ENCODE results near the gene ZNF610. TPM values are rescaled to one million over a fixed set of nuclear protein-coding genes. Genes with fewer than 3 reads are reported as not detected.
A peak's percentile ranks its signal among the peaks of the same experiment; 100 is the strongest.
"Not testable (repeated sequence)": the region's sequence is repeated elsewhere in the genome, so short reads cannot be mapped to it uniquely, and the experiment has no call there.

The ZNF610 gene
- total RNA-seq = 1 to 10 TPM in 1 of 2 donors, under 1 TPM in 1; 0.76 to 1.1 TPM
- long read RNA-seq, donor 1, partial matches to known transcripts = 1 of 1 reads
- long read RNA-seq, donor 1, other reads (novel, unspliced or antisense) = 0 of 1 reads
- long read RNA-seq, donor 2, partial matches to known transcripts = 0 of 2 reads
- long read RNA-seq, donor 2, other reads (novel, unspliced or antisense) = 0 of 2 reads

- intact Hi-C loops (cut with DNase I) = no loop called here
- DNase-seq (ENCODE audit: low spot score) = peak; percentile 97
Observed at GRCh38 chr19:52336117-52336790, at the start of gene ZNF610. ZNF610 (plus strand) TSS chr19:52336243; CDS start chr19:52349173, 12,930 bp downstream.

- no peak for DNase-seq (ENCODE audit: low spot score)
- intact Hi-C loops (cut with DNase I) = no loop called here
Observed at GRCh38 chr19:52286256-52286655, 49.8 kb upstream of the ZNF610 start.

- DNase-seq (ENCODE audit: low spot score) = no peak
- intact Hi-C loops (cut with DNase I) = no loop called here
Observed at GRCh38 chr19:52291781-52292180, 44.3 kb upstream of the ZNF610 start.

GRCh38 chr19:52292946-52293345 lies 43.1 kb upstream of the ZNF610 start:
- DNase-seq (ENCODE audit: low spot score); intact Hi-C loops (cut with DNase I): not testable (repeated sequence)

GRCh38 chr19:52296400-52296772 lies 39.7 kb upstream of the ZNF610 start:
- DNase-seq (ENCODE audit: low spot score) = no peak
- intact Hi-C loops (cut with DNase I) = no loop called here

GRCh38 chr19:52296773-52297600 lies 39.1 kb upstream of the ZNF610 start, which contains the start of gene ZNF480:
ZNF480 (plus strand) TSS chr19:52297169; CDS start chr19:52300413, 3,244 bp downstream.
- DNase-seq (ENCODE audit: low spot score) = peak; percentile 96
- intact Hi-C loops (cut with DNase I) = no loop called here

GRCh38 chr19:52297601-52298364 lies 38.3 kb upstream of the ZNF610 start:
- no peak for DNase-seq (ENCODE audit: low spot score)

GRCh38 chr19:52307275-52307674 lies 28.8 kb upstream of the ZNF610 start:
- intact Hi-C loops (cut with DNase I) = no loop called here

More at GRCh38 chr19:52297601-52298364, 38.3 kb upstream of the ZNF610 start:
- intact Hi-C loops (cut with DNase I) = no loop called here

GRCh38 chr19:52322429-52322828 lies 13.6 kb upstream of the ZNF610 start:
- DNase-seq (ENCODE audit: low spot score) = no peak
- intact Hi-C loops (cut with DNase I) = no loop called here

More at GRCh38 chr19:52307275-52307674, 28.8 kb upstream of the ZNF610 start:
- no peak for DNase-seq (ENCODE audit: low spot score)

- no peak for DNase-seq (ENCODE audit: low spot score)
- intact Hi-C loops (cut with DNase I) = no loop called here
Observed at GRCh38 chr19:52331757-52332156, 4.3 kb upstream of the ZNF610 start.

- DNase-seq (ENCODE audit: low spot score) = no peak
- intact Hi-C loops (cut with DNase I) = no loop called here
Observed at GRCh38 chr19:52335768-52336116, 301 bp upstream of the ZNF610 start.

- intact Hi-C loops (cut with DNase I) = no loop called here
- DNase-seq (ENCODE audit: low spot score) = no peak
Observed at GRCh38 chr19:52336791-52337381, 843 bp downstream of the ZNF610 start.

- intact Hi-C loops (cut with DNase I); DNase-seq (ENCODE audit: low spot score): not testable (repeated sequence)
Observed at GRCh38 chr19:52339022-52339421, 3.0 kb downstream of the ZNF610 start.

- intact Hi-C loops (cut with DNase I) = no loop called here
- DNase-seq (ENCODE audit: low spot score) = no peak
Observed at GRCh38 chr19:52343548-52343947, 7.5 kb downstream of the ZNF610 start.

- intact Hi-C loops (cut with DNase I) = no loop called here
- DNase-seq (ENCODE audit: low spot score) = no peak
Observed at GRCh38 chr19:52345162-52345561, 9.1 kb downstream of the ZNF610 start.

- no peak for DNase-seq (ENCODE audit: low spot score)
- intact Hi-C loops (cut with DNase I) = no loop called here
Observed at GRCh38 chr19:52351512-52351911, 15.5 kb downstream of the ZNF610 start.

- intact Hi-C loops (cut with DNase I) = no loop called here
- DNase-seq (ENCODE audit: low spot score) = no peak
Observed at GRCh38 chr19:52366414-52366824, 30.4 kb downstream of the ZNF610 start.

- intact Hi-C loops (cut with DNase I) = no loop called here
- DNase-seq (ENCODE audit: low spot score) = peak; percentile 98
Observed at GRCh38 chr19:52369559-52370340, 33.7 kb downstream of the ZNF610 start, which contains the start of gene ZNF880. ZNF880 (plus strand) TSS chr19:52369923; CDS start chr19:52369966, 43 bp downstream.

Data from posterior vena cava (tissue), 2 donors.